Measurements from ENCODE around the gene HEPHL1. TPM values are rescaled to one million over a fixed set of nuclear protein-coding genes. Genes with fewer than 3 reads are reported as not detected.
"Not testable (repeated sequence)": the region's sequence is repeated elsewhere in the genome, so short reads cannot be mapped to it uniquely, and the experiment has no call there.

HEPHL1 gene
- polyA plus RNA-seq, 3 donors, result 0.09 TPM; not detected in 2

DNA sequence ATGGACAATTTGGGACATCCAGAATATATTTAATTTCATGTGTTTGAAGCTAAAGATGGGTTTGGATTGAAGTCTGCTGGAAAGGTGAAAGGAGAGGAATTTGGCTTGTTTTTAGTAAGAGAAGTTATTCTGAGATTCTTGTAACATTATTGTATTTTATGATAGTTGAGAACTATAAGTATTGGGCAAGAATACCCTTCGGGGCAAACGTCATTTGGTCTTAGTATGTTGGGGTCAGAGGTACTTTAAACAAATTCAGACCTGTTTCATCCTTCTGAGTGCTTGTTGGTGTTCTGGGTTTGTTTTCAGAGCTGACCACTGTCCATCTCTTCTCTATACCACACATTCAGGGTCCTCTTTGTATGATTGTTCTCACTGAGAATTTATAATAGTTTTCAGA lies 127.0 kb downstream of the HEPHL1 start:
- DNase-seq, result no peak

DNA sequence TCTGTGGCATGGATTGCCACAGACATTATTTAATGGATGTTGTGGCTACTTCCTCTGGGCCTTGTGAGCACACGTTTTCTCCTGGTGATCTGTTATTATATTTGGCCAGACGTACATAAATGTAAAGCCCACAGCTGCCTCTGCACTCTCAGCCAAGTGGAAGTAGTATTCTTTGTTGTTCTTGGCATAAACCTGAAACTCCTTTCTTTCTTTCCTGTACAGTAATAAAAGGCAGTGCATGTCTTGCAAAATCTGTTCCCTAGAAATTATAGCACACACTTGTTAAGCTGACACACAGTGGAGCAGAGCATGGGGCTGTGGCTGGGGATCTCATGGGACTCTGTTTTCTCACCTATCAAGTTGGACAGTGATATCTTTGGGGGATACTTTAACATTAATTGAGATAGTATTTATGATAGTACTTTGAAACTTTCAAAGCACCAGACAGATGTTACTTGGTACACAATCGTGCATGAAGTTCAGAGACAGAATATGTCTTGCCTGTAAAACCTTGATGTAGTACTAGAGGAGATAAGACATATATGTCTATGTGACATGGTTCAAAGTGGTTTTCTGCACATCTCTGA lies 128.4 kb downstream of the HEPHL1 start:
- DNase-seq, result peak; percentile 31

DNA sequence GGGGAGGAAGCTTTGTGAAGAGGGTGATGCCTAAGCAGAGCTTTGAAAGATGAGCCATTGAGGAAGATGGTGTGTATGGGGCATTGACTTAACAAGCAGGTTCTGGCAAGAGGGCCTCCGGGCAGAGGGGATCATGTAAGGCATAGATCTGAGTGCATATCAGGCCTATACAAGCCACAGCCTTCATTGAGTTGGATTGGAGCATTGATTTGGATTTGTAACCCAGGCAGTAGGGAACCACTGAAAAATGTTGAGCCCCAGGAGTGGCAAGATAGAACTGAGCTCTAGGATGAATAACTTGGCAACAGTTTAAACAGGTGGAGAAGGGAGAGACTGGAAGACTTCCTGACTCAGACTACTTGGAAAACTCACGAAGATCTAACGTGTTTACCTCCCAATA lies 128.9 kb downstream of the HEPHL1 start:
- no peak for DNase-seq

DNA sequence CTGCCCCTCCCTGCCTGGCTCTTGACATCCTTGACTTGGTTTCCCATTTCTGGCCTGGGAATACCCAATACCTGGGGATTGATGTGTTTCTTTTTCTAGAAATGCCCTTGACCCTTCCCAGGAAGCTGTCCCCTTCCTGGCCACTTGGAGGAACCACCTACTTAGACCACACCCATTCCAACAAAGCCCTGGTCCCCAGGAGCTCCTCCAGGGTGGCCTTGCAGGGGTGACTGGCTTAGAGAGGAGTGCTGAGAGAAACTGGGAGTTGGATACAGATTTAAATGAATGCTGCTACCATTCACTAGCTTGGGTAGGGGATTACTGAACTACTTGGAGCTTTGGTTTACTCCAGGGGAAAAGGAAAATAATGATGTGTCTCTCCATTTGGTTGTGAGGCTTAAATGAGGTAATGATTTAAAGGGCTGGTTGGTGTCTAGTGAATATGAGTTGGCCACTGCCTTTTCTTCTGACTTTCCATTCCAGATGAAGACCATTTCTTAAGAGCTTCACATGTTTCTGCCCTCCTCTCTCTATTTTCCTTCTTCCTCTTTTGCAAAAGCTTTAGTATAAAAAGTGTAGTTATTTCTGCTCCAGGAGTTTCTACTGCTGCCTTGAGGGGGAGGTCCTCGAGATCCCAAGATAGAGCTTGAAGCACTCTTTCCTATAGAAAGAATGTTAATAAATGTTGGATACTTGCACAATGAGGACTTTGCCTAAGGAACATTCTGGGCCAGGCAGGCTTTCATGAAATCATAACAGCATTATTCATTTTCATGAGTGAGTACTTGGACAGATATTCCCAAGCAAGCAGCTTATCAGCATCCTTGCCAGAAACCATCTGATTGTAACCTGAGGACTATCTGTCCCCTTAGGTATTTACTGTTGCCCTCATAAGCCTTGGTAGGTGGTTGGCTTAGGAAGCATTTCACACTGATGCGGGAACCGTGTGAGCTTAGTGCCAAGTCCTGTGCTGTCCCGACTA lies 129.8 kb downstream of the HEPHL1 start:
- DNase-seq, result no peak

DNA sequence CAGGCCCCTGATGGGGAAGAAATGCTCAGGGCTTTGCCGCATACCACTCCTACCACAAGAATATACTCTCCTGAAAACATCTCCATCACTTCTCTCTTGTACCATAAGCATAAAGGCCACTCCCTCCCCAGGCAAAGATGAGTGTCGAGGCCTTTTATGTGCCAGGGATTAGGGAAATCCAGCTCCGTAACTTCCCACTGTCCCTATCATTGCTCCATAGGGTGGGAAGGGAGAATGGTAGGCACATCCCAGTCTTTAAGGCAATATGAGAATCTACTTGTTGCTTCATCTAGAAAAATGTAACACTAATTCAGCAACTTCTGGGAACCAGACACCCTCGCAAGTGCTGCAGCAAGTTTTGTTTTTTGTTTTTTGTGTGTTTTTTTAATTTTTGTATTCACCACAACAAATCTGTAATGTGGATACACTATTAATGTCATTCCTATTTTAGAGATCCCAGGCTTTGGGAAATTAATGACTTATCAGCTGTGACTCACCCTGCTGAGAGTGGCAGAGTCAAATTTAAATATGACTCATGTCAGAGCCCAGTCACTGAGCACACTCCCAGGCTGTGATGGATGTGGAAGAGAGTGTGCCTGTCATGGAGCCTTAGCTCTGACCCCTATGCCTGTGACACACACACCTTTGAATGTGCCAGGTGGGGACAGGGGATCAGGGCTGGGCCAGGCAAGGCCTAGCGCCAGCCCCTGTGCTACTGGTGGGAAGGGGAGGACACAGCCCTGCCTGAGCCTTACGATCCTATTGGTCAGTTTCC lies 130.9 kb downstream of the HEPHL1 start:
- no peak for DNase-seq

DNA sequence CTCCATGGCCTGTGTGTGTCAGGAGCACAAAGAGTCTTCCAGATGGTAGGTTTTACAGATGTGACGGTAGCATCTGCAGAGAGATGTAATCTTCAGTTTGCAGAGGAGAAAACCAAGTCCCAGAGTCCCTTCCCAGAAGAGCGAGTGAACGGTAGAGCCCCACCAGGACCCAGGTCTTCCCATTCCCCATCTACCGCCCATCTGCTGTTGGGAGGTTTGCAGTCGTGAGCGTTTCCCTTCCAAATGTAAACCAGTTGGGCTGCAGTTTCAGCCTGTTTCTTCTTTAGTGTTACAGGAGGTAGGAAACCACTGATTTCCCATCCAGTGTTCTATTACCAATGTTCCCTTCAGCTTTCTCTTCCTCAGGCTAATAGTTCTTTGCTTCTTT lies 131.5 kb downstream of the HEPHL1 start:
- no peak for DNase-seq

DNA sequence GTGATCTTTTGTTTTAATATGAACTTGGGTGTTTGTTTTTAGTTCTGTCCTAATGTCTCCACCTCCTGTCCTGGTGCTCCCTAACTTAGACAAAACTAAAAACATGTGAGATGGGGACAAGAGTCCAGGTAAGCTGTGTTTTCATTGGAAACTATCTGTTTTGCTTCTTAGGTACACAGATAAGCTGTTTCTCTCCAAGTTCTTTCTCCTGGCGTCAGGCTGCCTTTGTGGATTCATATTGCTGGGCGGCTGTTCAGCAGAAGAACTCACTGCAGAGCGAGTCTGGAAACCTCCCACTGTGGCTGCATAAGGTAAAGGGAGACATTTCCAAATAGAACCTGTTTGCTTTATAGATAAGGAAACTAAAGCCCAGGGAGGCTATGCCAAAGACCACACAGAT lies 132.2 kb downstream of the HEPHL1 start:
- DNase-seq, result no peak

DNA sequence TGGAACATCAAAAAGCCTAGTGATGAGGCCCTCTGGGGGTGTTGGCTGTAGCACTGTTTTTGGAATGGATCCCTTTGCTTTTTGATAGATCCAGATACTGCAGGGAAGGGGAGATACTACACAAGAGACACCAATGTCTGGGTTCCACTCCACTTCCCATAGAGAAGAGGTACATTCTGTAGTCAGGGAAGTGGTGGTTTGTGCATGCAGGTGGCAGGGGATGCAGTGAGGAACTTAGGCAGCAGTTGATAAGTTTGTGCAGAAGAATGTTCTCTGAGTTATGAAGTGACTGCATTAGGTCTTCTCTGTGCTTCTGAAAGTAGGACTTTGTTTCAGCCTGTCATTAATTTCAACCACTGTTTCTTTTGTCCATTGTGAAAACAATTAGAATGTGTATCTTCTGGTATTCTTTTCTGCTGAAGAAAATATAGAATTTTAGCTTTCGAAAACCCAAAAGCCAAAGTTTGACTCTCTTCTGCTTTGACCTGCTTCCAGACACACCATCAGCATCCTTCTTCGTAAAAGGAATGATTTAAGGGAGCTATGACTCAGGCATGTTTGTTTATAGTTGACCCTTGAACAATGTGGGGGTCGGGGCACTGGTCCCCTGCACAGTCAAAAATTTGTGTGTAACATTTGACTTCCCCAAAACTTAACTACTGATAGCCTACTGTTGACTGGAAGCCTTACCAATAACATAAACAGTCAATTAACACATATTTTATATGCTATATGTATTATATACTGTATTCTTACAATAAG lies 133.1 kb downstream of the HEPHL1 start:
- no peak for DNase-seq

DNA sequence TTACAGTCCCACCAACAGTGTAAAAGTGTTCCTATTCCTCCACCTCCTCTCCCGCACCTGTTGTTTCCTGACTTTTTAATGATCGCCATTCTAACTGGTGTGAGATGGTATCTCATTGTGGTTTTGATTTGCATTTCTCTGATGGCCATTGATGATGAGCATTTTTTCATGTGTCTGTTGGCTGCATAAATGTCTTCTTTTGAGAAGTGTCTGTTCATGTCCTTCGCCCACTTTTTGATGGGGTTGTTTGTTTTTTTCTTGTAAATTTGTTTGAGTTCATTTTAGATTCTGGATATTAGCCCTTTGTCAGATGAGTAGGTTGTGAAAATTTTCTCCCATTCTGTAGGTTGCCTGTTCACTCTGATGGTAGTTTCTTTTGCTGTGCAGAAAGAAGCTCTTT lies 136.2 kb downstream of the HEPHL1 start:
- not testable (repeated sequence) for DNase-seq

Other genes starting within 250 kb of the HEPHL1 start
- gene MED17, start 237.1 kb upstream of the HEPHL1 start, polyA plus RNA-seq (ENCODE audit: insufficient read length in 3 of 3), result 10 to 100 TPM; 37.8 to 46.4 (median 44.6) TPM
- gene VSTM5, start 170.7 kb upstream of the HEPHL1 start, polyA plus RNA-seq (ENCODE audit: insufficient read length in 3 of 3), result 1 to 10 TPM; 1.4 to 2.4 (median 1.7) TPM
- 10 to 100 TPM; 22.5 to 26.3 (median 23.0) TPM for gene PANX1, start 107.5 kb downstream of the HEPHL1 start, polyA plus RNA-seq (ENCODE audit: insufficient read length in 3 of 3)